Right atrium auricular region (tissue), 2 donors: ENCODE measurements around the gene SH3D21. TPM values are rescaled to one million over a fixed set of nuclear protein-coding genes. Genes with fewer than 3 reads are reported as not detected.

Experiments
- DNase-seq: peaks from one replicate; pipeline ENCODE4 v3.0.0-alpha.2; 2019; ENCODE audit warnings: low spot score
- H3K27ac ChIP-seq, 2 donors: fragments of 200-600 bp; sonication (generic); 1 replicate in 1 of 2; 2 replicates in 1 of 2; pipeline ENCODE4 v1.5.1; 2016 to 2019
- H3K27me3 ChIP-seq, 2 donors: fragments of 200-600 bp; sonication (generic); one replicate each; pipeline versions ENCODE4 v1.5.1 to v1.6.0; 2017 to 2019
- H3K36me3 ChIP-seq: fragments of 200-600 bp; sonication (generic); one replicate; pipeline ENCODE4 v1.5.1; 2016
- H3K4me1 ChIP-seq, 2 donors: fragments of 200-600 bp; sonication (generic); one replicate each; pipeline versions ENCODE4 v1.5.1 to v1.6.0; 2017 to 2019
- H3K4me3 ChIP-seq, 2 donors: fragments of 200-600 bp; sonication (generic); 1 replicate in 1 of 2; 2 replicates in 1 of 2; pipeline ENCODE4 v1.5.1; 2017 to 2019; ENCODE audit warnings: mild to moderate bottlenecking in 1 of 2, moderate library complexity in 1 of 2
- H3K9me3 ChIP-seq, 2 donors: fragments of 200-600 bp; sonication (generic); one replicate each; pipeline ENCODE4 v1.5.1; 2019
- total RNA-seq, 2 donors: library from RNA; depleted of rRNA; stranded (reverse); fragments of >200 nt; gene quantifications; one replicate each; pipeline ENCODE4 v1.1.0, GENCODE V29; 2016
- TF ChIP-seq, protein P1 (sequence below), 2 donors: fragments of 200-600 bp; sonication (generic); IDR thresholded peaks; one replicate each; pipeline ENCODE4 v1.5.1; 2019; ENCODE audit warnings: antibody characterized with exemption in 2 of 2

SH3D21 gene
- total RNA-seq, 2 donors from 2014 or later = 1.2 to 1.4 TPM

DNA sequence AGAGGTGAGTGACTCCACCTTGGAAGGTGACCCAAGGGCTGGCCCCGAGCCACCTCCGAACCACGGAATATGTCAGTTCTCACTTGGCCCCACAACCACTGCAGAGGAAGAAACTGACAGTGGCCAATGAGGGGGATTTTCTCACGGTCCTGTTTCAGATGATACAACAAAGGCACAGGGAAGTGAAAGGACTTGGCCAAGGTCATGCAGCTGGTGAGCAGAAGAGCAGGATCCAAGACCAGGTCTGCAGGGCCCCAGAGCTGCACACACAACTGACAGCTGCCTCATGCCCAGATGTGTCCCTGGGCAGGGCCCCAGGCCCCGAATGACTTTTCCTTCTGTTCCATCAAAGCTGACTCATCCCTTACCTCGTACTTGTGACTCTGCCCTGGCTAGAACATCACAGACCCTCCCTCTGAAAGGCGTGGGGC, 43.1 kb downstream of the SH3D21 start:
- H3K9me3 ChIP-seq = no peaks in the 10 kb centered on the region
- TF ChIP-seq, protein P1, sequence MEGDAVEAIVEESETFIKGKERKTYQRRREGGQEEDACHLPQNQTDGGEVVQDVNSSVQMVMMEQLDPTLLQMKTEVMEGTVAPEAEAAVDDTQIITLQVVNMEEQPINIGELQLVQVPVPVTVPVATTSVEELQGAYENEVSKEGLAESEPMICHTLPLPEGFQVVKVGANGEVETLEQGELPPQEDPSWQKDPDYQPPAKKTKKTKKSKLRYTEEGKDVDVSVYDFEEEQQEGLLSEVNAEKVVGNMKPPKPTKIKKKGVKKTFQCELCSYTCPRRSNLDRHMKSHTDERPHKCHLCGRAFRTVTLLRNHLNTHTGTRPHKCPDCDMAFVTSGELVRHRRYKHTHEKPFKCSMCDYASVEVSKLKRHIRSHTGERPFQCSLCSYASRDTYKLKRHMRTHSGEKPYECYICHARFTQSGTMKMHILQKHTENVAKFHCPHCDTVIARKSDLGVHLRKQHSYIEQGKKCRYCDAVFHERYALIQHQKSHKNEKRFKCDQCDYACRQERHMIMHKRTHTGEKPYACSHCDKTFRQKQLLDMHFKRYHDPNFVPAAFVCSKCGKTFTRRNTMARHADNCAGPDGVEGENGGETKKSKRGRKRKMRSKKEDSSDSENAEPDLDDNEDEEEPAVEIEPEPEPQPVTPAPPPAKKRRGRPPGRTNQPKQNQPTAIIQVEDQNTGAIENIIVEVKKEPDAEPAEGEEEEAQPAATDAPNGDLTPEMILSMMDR (IDR thresholded peaks at IDR 0.05) = no peak
- H3K27me3 ChIP-seq = no peaks in the 10 kb centered on the region
- peaks cover 0 to 45% of the 10 kb centered on the region in 2 donors for H3K4me1 ChIP-seq
- H3K36me3 ChIP-seq = peaks cover 58% of the 10 kb centered on the region
- DNase-seq = no peak
- H3K4me3 ChIP-seq = no peak overlapping the region
- H3K27ac ChIP-seq = peak overlapping the region; percentile 75 to 76

DNA sequence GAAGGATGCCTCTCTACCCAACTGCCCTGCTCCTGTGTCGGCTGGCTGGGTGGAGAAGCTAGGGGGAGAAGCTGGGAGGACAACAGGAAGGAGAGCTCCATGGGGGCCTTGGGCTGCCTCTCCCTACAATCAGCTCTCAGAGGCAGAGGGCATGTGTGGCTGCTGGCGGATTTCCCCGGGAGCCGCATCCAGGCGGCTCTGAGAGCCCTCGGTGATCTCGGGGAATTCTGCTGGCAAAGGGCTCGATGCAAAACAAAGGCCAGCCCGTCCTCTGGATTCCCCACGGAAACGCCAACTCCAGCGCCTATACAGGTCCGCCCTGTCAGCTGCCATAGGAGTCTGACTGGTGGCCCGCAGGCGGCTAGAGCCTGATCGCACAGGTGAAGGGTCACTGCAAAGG, 43.7 kb downstream of the SH3D21 start:
- H3K27ac ChIP-seq = peak overlapping the region; percentile 75 to 76
- no peaks in the 10 kb centered on the region for H3K27me3 ChIP-seq
- TF ChIP-seq, protein P1 (IDR thresholded peaks at IDR 0.05) = peak in 1 of 2 donors; percentile 14
- no peaks in the 10 kb centered on the region for H3K9me3 ChIP-seq
- H3K36me3 ChIP-seq = peaks cover 58% of the 10 kb centered on the region
- H3K4me3 ChIP-seq = no peak overlapping the region
- no peak for DNase-seq
- peaks cover 0 to 45% of the 10 kb centered on the region in 2 donors for H3K4me1 ChIP-seq

DNA sequence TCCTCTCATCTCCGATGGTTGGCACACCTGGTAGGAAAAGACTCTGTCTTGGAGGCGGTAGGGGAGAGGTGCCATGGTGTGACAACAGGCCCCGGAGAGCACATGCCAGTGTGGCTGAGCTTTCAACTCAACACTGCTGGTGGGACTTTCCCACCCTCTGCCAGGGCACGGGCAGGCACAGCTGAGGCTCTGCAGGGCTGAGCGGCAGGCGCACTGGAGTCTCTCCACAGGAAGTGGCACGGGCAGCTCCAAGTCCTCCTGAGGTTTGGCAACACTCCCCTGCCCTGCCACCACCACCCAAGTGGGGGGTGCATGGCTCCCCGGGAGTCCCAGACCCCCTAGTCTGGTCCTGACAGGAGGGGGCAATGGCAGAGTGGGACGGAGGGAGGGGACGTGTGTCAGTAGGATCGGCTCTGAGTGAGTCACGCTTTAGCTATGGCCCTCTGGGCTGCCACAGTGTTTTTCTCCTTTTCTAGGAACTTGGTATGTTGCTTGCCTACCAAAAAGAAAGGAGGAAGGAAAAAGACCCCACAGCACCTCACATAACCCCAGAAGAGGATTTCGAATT, 44.6 kb downstream of the SH3D21 start:
- TF ChIP-seq, protein P1 (IDR thresholded peaks at IDR 0.05) = no peak
- H3K4me3 ChIP-seq = no peak overlapping the region
- peaks cover 0 to 45% of the 10 kb centered on the region in 2 donors for H3K4me1 ChIP-seq
- H3K9me3 ChIP-seq = no peaks in the 10 kb centered on the region
- H3K36me3 ChIP-seq = peaks cover 59% of the 10 kb centered on the region
- peak overlapping the region; percentile 75 to 76 for H3K27ac ChIP-seq
- DNase-seq = no peak
- H3K27me3 ChIP-seq = no peaks in the 10 kb centered on the region

DNA sequence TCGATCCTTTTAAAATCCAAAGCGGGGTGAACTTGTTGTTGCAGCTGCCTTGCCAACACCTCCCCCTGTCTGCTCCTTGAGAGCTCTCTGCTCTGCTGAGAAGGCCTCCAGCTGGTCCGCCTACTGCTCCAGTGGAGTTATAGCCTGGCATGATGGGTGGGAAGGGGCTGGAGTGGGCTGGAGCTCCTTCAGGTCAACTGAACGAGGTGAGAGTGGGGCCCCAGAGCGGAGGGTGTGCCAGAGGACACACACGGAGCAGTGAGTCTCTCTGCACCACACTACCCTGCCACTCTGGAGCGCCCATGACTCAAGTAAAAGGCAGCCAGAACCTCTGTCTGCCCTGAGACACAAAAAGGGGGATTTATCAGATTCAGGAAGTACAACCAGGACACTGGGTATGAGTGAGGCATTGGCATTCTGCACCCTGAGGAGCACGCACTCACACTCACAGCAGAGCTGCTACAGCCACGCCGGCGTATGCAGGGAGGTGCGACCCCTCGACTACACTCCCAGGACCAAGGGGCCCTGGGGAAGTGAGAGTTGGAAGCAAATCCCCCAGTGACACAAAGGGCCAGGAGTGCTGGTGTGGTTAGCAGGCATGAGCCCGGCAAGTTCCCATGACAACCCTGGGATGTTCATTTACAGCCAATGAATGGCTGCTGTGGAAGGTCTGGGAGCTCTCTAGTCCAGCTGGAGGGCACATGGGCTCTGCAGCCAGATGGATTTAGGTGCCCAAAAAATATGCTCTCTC, 45.2 kb downstream of the SH3D21 start:
- Histone ChIP-seq H3K27ac (peak overlapping the region; percentile 75 to 76), H3K9me3 (no peaks in the 10 kb centered on the region), H3K4me3 (no peak overlapping the region), H3K4me1 (peaks cover 0 to 45% of the 10 kb centered on the region in 2 donors), H3K27me3 (no peaks in the 10 kb centered on the region), H3K36me3 (peaks cover 57% of the 10 kb centered on the region)
- TF ChIP-seq, protein P1 (IDR thresholded peaks at IDR 0.05) = peak in 1 of 2 donors; percentile 42
- no peak for DNase-seq

DNA sequence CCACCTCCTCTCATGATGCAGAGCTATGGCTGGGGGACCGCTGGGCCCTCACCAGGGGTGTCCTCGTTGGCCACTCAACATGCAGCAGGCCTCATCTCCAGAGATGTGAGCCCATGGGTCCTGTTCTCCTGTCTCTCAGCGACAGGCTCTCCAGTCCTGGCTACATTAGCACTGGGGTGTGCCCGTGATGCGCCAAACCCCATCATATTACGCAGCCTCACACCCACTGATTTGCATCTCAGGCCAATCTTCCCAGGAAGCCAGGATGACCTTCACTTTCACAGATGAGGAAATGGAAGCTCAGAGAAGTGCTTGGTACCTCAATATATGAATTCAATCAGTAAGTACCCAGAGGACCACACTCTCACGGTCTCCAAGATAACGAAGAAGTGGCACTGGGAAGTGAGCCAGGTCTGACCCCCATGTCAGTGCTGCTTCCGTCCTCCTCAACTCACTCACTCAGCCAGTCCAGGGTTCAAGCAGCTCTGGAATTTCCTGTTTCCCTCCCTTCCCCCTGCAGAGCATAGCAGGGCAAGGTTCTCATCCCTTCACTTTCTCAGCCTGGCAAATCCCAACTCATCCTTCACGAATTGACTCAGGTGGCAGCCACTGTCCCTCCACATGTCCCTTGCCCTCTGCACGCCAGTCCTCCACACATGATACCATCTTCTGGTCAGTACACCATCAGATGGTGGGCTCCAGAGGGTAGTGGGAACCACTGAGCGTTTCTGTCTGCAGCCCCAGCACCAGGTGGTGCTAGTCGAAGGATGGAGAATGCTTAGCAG, 46.1 kb downstream of the SH3D21 start:
- no peaks in the 10 kb centered on the region for H3K9me3 ChIP-seq
- no peak overlapping the region for H3K4me3 ChIP-seq
- DNase-seq = no peak
- H3K4me1 ChIP-seq = peaks cover 0 to 45% of the 10 kb centered on the region in 2 donors
- TF ChIP-seq, protein P1 (IDR thresholded peaks at IDR 0.05) = no peak
- peaks cover 53% of the 10 kb centered on the region for H3K36me3 ChIP-seq
- H3K27me3 ChIP-seq = no peaks in the 10 kb centered on the region
- H3K27ac ChIP-seq = peak overlapping the region in 1 of 2 donors; percentile 76
